ENCODE measurements around the gene SPEG. TPM values are rescaled to one million over a fixed set of nuclear protein-coding genes. Genes with fewer than 3 reads are reported as not detected.
A peak's percentile ranks its signal among the peaks of the same experiment; 100 is the strongest.

The SPEG gene
- total RNA-seq, 1 experiment from 2014 or later: 25.3 TPM

DNA sequence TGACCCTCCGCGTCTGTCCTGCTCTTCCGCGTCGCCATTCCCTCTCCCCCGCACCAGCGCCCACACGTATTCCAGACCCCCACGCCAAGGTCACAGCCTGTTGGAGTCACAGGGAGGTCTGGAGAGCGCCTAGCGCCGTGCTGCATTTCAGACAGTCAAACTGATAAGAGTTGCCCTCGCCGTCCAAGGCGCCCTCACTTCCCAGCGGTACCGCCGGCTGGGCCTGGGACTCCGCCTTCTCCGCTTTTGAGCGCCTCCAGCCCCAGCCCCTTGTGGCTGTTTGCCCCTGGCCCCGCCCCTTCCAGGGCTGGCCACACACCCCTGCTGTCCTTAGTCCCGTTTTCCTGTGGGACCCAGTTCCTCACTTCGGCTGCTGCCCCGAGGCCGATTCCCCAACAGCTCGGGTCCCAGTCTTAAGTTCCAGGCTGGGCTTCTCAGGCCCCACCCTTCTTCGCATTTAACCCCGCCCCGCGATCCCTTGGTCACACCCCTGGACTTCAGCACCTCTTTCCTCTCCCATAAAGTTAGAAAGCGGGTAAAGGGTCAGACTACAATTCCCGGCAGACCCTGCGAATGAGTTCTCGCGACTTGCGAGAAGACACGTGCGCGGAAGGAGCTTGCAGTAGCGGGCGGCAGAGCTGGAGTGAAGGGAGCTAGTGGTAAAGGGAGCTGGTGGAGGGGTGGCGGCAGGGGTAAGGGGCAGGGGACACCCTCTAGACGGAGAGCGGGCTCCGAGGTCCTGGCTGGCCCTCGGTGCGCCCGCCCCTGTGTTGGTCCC is 63.8 kb downstream of the SPEG start, which contains the start of gene GMPPA:
TSS of gene GMPPA (plus strand) at position 612 of the 778 bp plus-strand sequence. CDS start 1,085 bp downstream, outside the sequence.
- Histone ChIP-seq H3K36me3 (replicated peaks; ENCODE audit: control insufficient read depth, insufficient read depth, low read length) (peaks cover 2% of the 10 kb centered on the region; the same call in 1 of the 2 replicates), H3K4me3 (ENCODE audit: insufficient read depth, low read depth, low read length) (peak within 1 kb of the TSS; percentile 77), H3K27me3 (ENCODE audit: control insufficient read depth, insufficient read depth, low read length) (peaks cover 28% of the 10 kb centered on the region)
- DNase-seq: peak; percentile 98

- peak overlapping the region; percentile 45 for H3K4me3 ChIP-seq (ENCODE audit: insufficient read depth, low read depth, low read length)
- peaks cover 4% of the 10 kb centered on the region for H3K36me3 ChIP-seq (replicated peaks; ENCODE audit: control insufficient read depth, insufficient read depth, low read length)
- no peak for DNase-seq
- peaks cover 28% of the 10 kb centered on the region for H3K27me3 ChIP-seq (ENCODE audit: control insufficient read depth, insufficient read depth, low read length)
These were observed 64.3 kb downstream of the SPEG start for GRCh38 chr2:219499058-219499307.

GRCh38 chr2:219499555-219499954 is 64.9 kb downstream of the SPEG start:
- Histone ChIP-seq H3K4me3 (ENCODE audit: insufficient read depth, low read depth, low read length) (no peak overlapping the region), H3K36me3 (replicated peaks; ENCODE audit: control insufficient read depth, insufficient read depth, low read length) (peaks cover 10% of the 10 kb centered on the region), H3K27me3 (ENCODE audit: control insufficient read depth, insufficient read depth, low read length) (peaks cover 26% of the 10 kb centered on the region)
- no peak for DNase-seq

GRCh38 chr2:219500135-219500534 is 65.5 kb downstream of the SPEG start:
- no peak overlapping the region for H3K4me3 ChIP-seq (ENCODE audit: insufficient read depth, low read depth, low read length)
- peak; percentile 69 for DNase-seq
- H3K27me3 ChIP-seq (ENCODE audit: control insufficient read depth, insufficient read depth, low read length): peaks cover 24% of the 10 kb centered on the region
- H3K36me3 ChIP-seq (replicated peaks; ENCODE audit: control insufficient read depth, insufficient read depth, low read length): peaks cover 11% of the 10 kb centered on the region

- Histone ChIP-seq H3K36me3 (replicated peaks; ENCODE audit: control insufficient read depth, insufficient read depth, low read length) (peaks cover 12% of the 10 kb centered on the region), H3K27me3 (ENCODE audit: control insufficient read depth, insufficient read depth, low read length) (peaks cover 10% of the 10 kb centered on the region), H3K4me3 (ENCODE audit: insufficient read depth, low read depth, low read length) (no peak overlapping the region)
- no peak for DNase-seq
These were observed 67.2 kb downstream of the SPEG start for GRCh38 chr2:219501849-219502248.

GRCh38 chr2:219502618-219503017 is 68.0 kb downstream of the SPEG start:
- no peak for DNase-seq
- H3K36me3 ChIP-seq (replicated peaks; ENCODE audit: control insufficient read depth, insufficient read depth, low read length): peaks cover 12% of the 10 kb centered on the region
- no peak overlapping the region for H3K4me3 ChIP-seq (ENCODE audit: insufficient read depth, low read depth, low read length)
- peaks cover 3% of the 10 kb centered on the region; the same call in 1 of the 2 replicates for H3K27me3 ChIP-seq (ENCODE audit: control insufficient read depth, insufficient read depth, low read length)

DNA sequence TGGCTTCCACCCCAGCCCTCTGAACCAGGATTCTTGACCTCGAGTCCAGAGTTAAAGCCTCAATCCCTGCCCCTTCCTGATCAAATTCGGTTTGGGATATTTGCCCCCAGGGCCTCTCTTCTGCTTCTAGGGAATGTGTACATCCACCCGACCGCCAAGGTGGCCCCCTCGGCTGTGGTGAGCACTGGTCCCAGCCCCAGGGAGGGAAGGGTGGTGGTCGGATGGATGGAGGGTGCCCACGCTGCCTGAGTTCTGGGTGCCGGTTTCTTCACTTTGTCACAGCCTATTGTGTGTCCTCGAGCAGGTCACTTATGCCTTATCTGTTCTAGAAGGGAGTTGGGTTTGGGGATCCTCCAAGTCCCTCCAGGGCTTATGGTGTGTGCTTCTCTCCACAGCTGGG is 70.9 kb downstream of the SPEG start:
- no peak for DNase-seq

GRCh38 chr2:219506153-219506801 is 71.6 kb downstream of the SPEG start:
- H3K27me3 ChIP-seq (ENCODE audit: control insufficient read depth, insufficient read depth, low read length): peaks cover 4% of the 10 kb centered on the region; the same call in 1 of the 2 replicates
- DNase-seq: no peak
- peaks cover 12% of the 10 kb centered on the region for H3K36me3 ChIP-seq (replicated peaks; ENCODE audit: control insufficient read depth, insufficient read depth, low read length)
- no peak overlapping the region for H3K4me3 ChIP-seq (ENCODE audit: insufficient read depth, low read depth, low read length)

More for the DNA sequence above, 70.9 kb downstream of the SPEG start:
- Histone ChIP-seq H3K36me3 (replicated peaks; ENCODE audit: control insufficient read depth, insufficient read depth, low read length) (peaks cover 12% of the 10 kb centered on the region), H3K27me3 (ENCODE audit: control insufficient read depth, insufficient read depth, low read length) (no peaks in the 10 kb centered on the region; the same call in 1 of the 2 replicates), H3K4me3 (ENCODE audit: insufficient read depth, low read depth, low read length) (no peak overlapping the region)

DNA sequence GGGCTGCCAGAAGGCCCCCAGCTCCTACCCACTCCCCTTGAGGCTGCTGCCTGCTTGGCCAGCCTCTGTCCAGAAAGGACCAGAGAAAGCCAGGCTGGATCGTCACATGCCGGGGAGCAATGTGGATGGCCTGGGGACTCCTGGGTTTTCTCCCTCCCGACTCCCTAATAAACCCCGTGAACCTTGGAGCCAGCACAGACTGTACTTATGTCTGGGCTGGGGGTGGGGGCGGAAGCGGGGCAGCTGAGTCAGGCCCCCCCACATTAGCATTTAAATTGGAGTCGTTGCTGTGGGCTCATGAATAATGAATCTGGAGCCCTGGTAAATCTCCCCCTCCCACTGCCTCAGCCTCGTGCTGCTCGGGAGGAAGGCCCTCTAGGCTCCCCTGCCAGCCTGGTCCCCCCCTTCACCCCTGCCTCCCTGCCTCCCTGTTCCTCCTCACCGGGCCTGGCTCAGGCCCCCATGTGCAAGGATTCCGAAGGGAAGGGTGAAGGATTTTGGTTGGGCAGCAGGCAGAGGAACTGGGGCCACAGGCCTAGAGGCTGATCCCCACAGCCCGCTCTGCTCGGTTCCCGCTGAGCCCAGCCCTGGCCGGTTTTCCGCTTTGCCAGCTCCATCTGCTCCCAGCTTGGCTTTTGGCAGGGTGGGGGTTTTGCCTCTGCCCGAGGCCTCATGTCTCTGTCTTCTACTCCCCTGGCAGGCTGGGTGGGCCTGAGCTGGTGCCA is 72.3 kb downstream of the SPEG start:
- DNase-seq: peak; percentile 87
- Histone ChIP-seq H3K36me3 (replicated peaks; ENCODE audit: control insufficient read depth, insufficient read depth, low read length) (peaks cover 12% of the 10 kb centered on the region), H3K27me3 (ENCODE audit: control insufficient read depth, insufficient read depth, low read length) (peaks cover 8% of the 10 kb centered on the region; the same call in 1 of the 2 replicates), H3K4me3 (ENCODE audit: insufficient read depth, low read depth, low read length) (no peak overlapping the region)

DNA sequence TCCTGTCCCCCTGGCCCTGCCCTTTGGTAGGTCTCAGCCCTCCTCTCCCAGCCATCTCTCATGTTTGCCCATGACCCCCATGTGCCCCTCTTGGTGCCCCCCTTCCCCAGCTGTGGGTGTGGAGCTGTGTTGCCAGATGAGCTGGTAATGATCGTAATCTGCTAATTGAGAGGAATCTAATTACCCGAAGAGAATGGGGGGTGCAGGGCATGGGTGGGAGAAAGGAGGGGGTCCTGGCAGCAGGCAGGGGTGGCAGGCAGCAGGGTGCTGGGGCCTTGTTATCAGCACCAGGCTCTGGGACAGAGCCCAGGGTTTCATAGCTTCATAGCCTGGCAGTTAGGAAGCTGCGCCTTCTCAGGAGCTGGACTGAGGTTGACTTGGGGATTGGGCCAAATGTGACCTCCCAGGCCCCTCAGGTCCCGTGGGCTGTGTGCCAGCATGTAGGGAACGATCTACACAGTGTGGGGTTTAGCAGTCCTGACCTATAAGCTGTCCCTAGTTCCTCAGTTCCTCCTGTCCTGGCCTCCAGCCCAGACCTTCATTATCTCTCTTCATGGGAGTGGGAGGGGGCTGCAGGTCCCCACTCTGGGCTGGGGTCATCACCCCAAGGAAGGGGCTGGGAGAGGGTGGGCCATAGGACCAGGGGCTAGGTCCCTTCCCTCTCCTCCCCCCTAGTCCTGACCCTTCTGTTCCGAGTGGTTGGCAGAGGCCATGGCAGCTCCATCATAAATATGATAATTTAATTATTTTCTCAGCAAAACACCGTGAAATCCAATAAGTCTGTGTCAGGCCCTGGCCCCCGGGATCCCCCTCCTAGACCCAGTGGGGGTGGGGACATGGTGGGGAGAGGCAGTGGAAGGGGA is 73.2 kb downstream of the SPEG start:
- peaks cover 17% of the 10 kb centered on the region; the same call in 1 of the 2 replicates for H3K27me3 ChIP-seq (ENCODE audit: control insufficient read depth, insufficient read depth, low read length)
- no peak overlapping the region for H3K4me3 ChIP-seq (ENCODE audit: insufficient read depth, low read depth, low read length)
- DNase-seq: no peak
- peaks cover 12% of the 10 kb centered on the region for H3K36me3 ChIP-seq (replicated peaks; ENCODE audit: control insufficient read depth, insufficient read depth, low read length)

- no peak for DNase-seq
- H3K4me3 ChIP-seq (ENCODE audit: insufficient read depth, low read depth, low read length): no peak overlapping the region
- H3K27me3 ChIP-seq (ENCODE audit: control insufficient read depth, insufficient read depth, low read length): peaks cover 23% of the 10 kb centered on the region
- H3K36me3 ChIP-seq (replicated peaks; ENCODE audit: control insufficient read depth, insufficient read depth, low read length): peaks cover 11% of the 10 kb centered on the region
These were observed 73.7 kb downstream of the SPEG start for GRCh38 chr2:219508444-219508734.

DNA sequence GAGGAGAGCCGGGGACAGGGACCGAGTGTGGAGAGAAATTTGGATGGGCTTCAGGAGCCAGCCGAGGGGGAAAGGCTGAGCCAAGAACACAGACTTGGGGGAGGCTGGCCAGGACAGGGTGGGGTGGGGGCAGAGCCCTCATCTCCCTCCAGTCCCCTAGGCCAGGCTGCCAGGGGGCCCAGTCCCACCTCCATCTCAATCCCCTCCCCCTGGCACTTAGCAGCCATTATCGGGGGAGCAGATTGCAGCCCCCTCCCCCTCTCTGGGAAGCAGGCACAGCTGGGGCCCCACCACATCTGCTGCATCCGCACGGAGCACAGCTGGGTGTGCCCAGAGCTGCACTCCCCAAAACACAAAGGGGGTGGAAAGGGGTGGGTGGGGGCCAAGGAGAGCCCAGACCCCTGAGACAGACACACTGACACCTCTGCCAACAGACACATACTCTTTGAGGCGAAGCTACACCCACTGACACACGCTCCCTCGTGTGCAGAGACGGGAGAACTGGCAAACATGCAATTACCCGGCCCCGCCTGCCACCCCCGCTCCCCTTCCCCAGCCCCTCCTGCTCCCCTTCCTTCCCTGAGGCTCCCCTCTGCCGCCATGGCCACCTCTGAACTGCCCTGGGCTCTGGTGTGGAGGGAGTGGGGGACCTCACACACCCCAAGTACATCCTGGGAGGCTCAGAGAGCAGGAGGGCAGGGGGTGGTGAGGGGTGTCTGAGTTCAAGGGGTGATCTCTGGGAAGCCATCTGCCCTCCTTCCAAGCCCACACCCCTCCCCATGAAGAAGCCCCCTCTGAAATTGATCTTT is 74.5 kb downstream of the SPEG start:
- H3K36me3 ChIP-seq (replicated peaks; ENCODE audit: control insufficient read depth, insufficient read depth, low read length): peaks cover 6% of the 10 kb centered on the region
- H3K4me3 ChIP-seq (ENCODE audit: insufficient read depth, low read depth, low read length): peak overlapping the region; percentile 43; the same call in 1 of the 2 replicates
- H3K27me3 ChIP-seq (ENCODE audit: control insufficient read depth, insufficient read depth, low read length): peaks cover 31% of the 10 kb centered on the region
- peak; percentile 79 for DNase-seq

DNA sequence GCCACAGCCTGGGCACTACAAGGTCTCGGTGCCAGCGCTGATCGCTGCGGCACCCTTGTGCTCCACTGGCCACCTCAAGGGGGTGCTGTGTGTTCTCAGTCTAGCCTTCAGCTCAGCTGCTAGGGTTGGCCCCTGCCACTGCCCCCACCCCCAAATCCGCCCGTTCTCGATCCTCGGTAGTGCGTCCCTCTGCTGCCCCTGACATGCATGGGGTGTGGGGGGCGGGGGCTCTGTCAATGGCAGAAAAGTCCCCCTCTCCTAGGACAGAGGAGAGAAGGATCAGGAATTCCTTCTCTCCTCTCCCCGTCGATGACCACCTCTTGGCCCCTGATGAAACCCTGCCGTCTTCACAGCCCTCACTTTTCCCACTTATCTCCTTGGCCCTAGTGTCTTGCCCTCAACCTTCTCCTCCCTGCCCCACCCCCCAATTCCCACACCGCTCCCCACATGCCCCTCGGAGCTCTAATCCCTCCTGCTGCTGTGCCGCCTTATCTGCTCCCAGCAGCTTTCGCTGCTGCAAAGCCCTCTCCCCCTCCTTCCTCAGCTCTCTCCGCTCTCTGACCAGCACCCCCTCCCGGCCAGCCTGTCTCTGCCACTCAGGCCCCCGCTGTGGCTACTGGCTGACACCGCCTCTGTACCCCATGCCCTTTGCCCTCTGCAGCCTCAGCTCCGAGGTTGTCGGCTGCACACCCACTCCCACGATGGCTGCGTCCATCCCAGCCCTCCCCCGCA is 75.3 kb downstream of the SPEG start:
- peak; percentile 96 for DNase-seq
- Histone ChIP-seq H3K36me3 (replicated peaks; ENCODE audit: control insufficient read depth, insufficient read depth, low read length) (peaks cover 2% of the 10 kb centered on the region), H3K4me3 (ENCODE audit: insufficient read depth, low read depth, low read length) (peak overlapping the region; percentile 43), H3K27me3 (ENCODE audit: control insufficient read depth, insufficient read depth, low read length) (peaks cover 38% of the 10 kb centered on the region)

Data from H7 (cell line).